ENCODE measurements around the gene ASS1.
A peak's percentile ranks its signal among the peaks of the same experiment; 100 is the strongest.

Gene ASS1

DNA sequence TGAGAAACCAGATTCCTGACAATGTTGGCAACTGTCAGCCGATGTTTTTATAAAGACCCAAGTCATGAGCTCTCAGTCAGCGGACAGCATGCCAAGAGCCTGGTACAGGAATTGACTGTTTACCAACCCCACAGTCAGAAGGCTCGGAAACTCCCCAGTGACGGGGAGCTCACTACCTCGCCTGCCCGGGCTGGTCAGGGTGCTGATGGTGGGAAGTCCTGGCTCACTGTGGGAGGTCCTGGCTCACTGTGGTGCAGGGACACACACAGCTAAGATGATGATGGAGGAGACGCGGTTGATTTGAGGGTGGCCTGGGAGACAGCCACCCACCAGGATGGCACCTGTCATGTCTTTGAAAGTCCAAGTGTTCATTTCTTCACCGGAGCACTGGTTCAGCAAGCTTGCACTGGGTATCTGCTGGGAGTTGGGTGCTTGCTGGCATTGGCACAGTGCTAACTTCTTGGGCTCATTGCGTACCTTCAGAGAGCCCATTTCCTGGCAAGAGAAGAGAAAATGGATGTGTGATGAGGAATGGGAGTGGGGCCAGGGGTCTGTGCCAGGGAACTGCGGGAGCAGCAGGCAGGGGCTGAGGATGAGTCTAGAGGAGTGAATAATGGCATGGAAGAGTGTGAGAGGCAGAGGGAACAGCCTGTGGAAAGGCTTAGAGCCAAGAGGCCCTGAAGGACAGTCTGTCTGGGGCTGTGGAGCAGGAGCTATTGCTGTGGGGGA lies 15.3 kb downstream of the ASS1 start:
- H3K23ac ChIP-seq (ENCODE audit: low read length in 2 of 2) = no peak overlapping the region
- H2BK5ac ChIP-seq (ENCODE audit: low read depth, low read length, poor library complexity, severe bottlenecking) = no peak overlapping the region
- no peak overlapping the region for H3K4me2 ChIP-seq (ENCODE audit: low read length, poor library complexity, severe bottlenecking)
- no peak overlapping the region for H4K8ac ChIP-seq (ENCODE audit: low read length)
- H3K14ac ChIP-seq (ENCODE audit: low read length in 2 of 2) = no peak overlapping the region
- no peak overlapping the region for H2BK12ac ChIP-seq (ENCODE audit: low read length in 2 of 2)
- no peak overlapping the region for H3K4me3 ChIP-seq (ENCODE audit: insufficient read depth in 1 of 2, low read depth in 1 of 2, low read length in 2 of 2)
- 83% methylated on average over 11 of the region's 11 CpGs for WGBS
- H3K4ac ChIP-seq (ENCODE audit: low read depth in 1 of 2, low read length in 2 of 2) = no peak overlapping the region
- H3K27me3 ChIP-seq (ENCODE audit: control insufficient read depth in 1 of 2, insufficient read depth in 1 of 2, low read length in 2 of 2) = no peaks in the 10 kb centered on the region
- H3K18ac ChIP-seq (ENCODE audit: low read depth in 1 of 2, low read length in 2 of 2) = no peak overlapping the region
- H2AFZ ChIP-seq (ENCODE audit: low read depth, low read length) = no peak overlapping the region
- H4K91ac ChIP-seq (ENCODE audit: low read length) = no peak overlapping the region
- H2BK15ac ChIP-seq (ENCODE audit: low read depth, poor library complexity, severe bottlenecking) = no peak overlapping the region
- H3K9ac ChIP-seq (ENCODE audit: low read length) = no peak overlapping the region
- H2AK5ac ChIP-seq (ENCODE audit: low read length, severe bottlenecking) = no peak overlapping the region
- no peaks in the 10 kb centered on the region for H3K4me1 ChIP-seq (ENCODE audit: control insufficient read depth, insufficient read depth, low read depth, low read length)
- no peak overlapping the region for H2BK120ac ChIP-seq (ENCODE audit: low read depth, low read length)
- no peak for DNase-seq
- H3K36me3 ChIP-seq (ENCODE audit: control insufficient read depth in 1 of 2, insufficient read depth in 2 of 2, low read depth in 1 of 2, low read length in 2 of 2) = peaks cover 52 to 74% of the 10 kb centered on the region in 2 experiments
- H3K79me1 ChIP-seq (replicated peaks; ENCODE audit: low read length, poor library complexity, severe bottlenecking) = peaks cover 2% of the 10 kb centered on the region
- no peak overlapping the region for H3K27ac ChIP-seq (ENCODE audit: low read length, poor library complexity, severe bottlenecking)
- no peaks in the 10 kb centered on the region for H3K9me3 ChIP-seq (ENCODE audit: control insufficient read depth, low read length)

DNA sequence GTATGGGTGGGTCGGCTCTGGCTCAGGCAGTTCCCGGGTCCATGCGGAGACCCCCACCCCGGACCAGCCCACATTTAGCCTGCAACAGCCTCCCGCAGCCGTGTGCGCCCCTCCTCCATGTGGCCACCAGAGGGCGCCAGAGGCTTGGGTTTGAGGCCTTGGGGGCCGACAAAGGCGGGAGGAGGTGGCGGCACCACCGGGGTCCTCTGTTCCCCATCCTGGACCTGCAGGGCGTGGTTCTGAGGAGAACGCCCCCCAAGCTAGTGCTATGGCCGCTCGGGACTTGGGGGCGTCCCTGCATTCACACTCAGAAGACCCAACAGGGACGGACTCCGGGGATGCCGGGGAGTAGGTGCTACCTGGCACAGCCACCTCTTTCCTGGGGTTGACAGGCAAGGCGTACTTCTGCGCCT lies 16.5 kb downstream of the ASS1 start:
- H4K91ac ChIP-seq (ENCODE audit: low read length) = no peak overlapping the region
- no peak overlapping the region for H3K4ac ChIP-seq (ENCODE audit: low read depth in 1 of 2, low read length in 2 of 2)
- DNase-seq = peak; percentile 32
- no peak overlapping the region for H2AFZ ChIP-seq (ENCODE audit: low read depth, low read length)
- H3K27ac ChIP-seq (ENCODE audit: low read length, poor library complexity, severe bottlenecking) = no peak overlapping the region
- H2AK5ac ChIP-seq (ENCODE audit: low read length, severe bottlenecking) = no peak overlapping the region
- no peak overlapping the region for H2BK15ac ChIP-seq (ENCODE audit: low read depth, poor library complexity, severe bottlenecking)
- no peak overlapping the region for H3K9ac ChIP-seq (ENCODE audit: low read length)
- no peak overlapping the region for H3K14ac ChIP-seq (ENCODE audit: low read length in 2 of 2)
- H4K8ac ChIP-seq (ENCODE audit: low read length) = no peak overlapping the region
- WGBS = 22% methylated on average over 16 of the region's 22 CpGs
- H2BK5ac ChIP-seq (ENCODE audit: low read depth, low read length, poor library complexity, severe bottlenecking) = no peak overlapping the region
- no peaks in the 10 kb centered on the region for H3K27me3 ChIP-seq (ENCODE audit: control insufficient read depth in 1 of 2, insufficient read depth in 1 of 2, low read length in 2 of 2)
- no peaks in the 10 kb centered on the region for H3K9me3 ChIP-seq (ENCODE audit: control insufficient read depth, low read length)
- H3K23ac ChIP-seq (ENCODE audit: low read length in 2 of 2) = no peak overlapping the region
- no peak overlapping the region for H3K4me3 ChIP-seq (ENCODE audit: insufficient read depth in 1 of 2, low read depth in 1 of 2, low read length in 2 of 2)
- no peaks in the 10 kb centered on the region for H3K4me1 ChIP-seq (ENCODE audit: control insufficient read depth, insufficient read depth, low read depth, low read length)
- H3K18ac ChIP-seq (ENCODE audit: low read depth in 1 of 2, low read length in 2 of 2) = no peak overlapping the region
- peaks cover 55 to 78% of the 10 kb centered on the region in 2 experiments for H3K36me3 ChIP-seq (ENCODE audit: control insufficient read depth in 1 of 2, insufficient read depth in 2 of 2, low read depth in 1 of 2, low read length in 2 of 2)
- H3K4me2 ChIP-seq (ENCODE audit: low read length, poor library complexity, severe bottlenecking) = no peak overlapping the region
- H2BK120ac ChIP-seq (ENCODE audit: low read depth, low read length) = no peak overlapping the region
- H2BK12ac ChIP-seq (ENCODE audit: low read length in 2 of 2) = no peak overlapping the region
- peaks cover 2% of the 10 kb centered on the region for H3K79me1 ChIP-seq (replicated peaks; ENCODE audit: low read length, poor library complexity, severe bottlenecking)

DNA sequence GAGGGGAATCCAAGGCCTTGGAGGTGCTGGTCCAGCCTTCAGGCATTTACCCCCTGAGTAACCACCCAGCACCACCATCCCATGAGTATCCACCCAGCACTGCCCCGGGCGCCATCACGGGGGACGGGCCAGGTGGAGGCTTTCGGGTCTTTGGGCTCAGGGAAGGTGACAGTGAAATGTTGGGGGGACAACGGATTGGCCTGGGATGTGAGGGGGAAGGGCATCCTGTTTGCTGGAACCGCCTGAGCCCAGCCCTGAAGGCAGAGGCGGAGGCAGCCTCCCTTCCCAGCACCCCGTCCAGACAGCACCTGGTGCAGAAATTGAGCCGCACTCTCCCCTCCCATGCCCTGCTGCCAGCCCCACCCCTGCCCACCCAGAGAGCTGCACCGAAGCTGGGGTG lies 17.0 kb downstream of the ASS1 start:
- H2BK12ac ChIP-seq (ENCODE audit: low read length in 2 of 2) = no peak overlapping the region
- H3K9me3 ChIP-seq (ENCODE audit: control insufficient read depth, low read length) = no peaks in the 10 kb centered on the region
- no peak overlapping the region for H3K4ac ChIP-seq (ENCODE audit: low read depth in 1 of 2, low read length in 2 of 2)
- no peak overlapping the region for H2BK15ac ChIP-seq (ENCODE audit: low read depth, poor library complexity, severe bottlenecking)
- H3K4me3 ChIP-seq (ENCODE audit: insufficient read depth in 1 of 2, low read depth in 1 of 2, low read length in 2 of 2) = no peak overlapping the region
- H4K91ac ChIP-seq (ENCODE audit: low read length) = no peak overlapping the region
- H3K9ac ChIP-seq (ENCODE audit: low read length) = no peak overlapping the region
- no peak overlapping the region for H2BK120ac ChIP-seq (ENCODE audit: low read depth, low read length)
- DNase-seq = no peak
- H3K4me1 ChIP-seq (ENCODE audit: control insufficient read depth, insufficient read depth, low read depth, low read length) = no peaks in the 10 kb centered on the region
- H3K4me2 ChIP-seq (ENCODE audit: low read length, poor library complexity, severe bottlenecking) = no peak overlapping the region
- no peaks in the 10 kb centered on the region for H3K27me3 ChIP-seq (ENCODE audit: control insufficient read depth in 1 of 2, insufficient read depth in 1 of 2, low read length in 2 of 2)
- H3K18ac ChIP-seq (ENCODE audit: low read depth in 1 of 2, low read length in 2 of 2) = no peak overlapping the region
- H3K79me1 ChIP-seq (replicated peaks; ENCODE audit: low read length, poor library complexity, severe bottlenecking) = peaks cover 2% of the 10 kb centered on the region
- no peak overlapping the region for H2AK5ac ChIP-seq (ENCODE audit: low read length, severe bottlenecking)
- no peak overlapping the region for H3K27ac ChIP-seq (ENCODE audit: low read length, poor library complexity, severe bottlenecking)
- no peak overlapping the region for H2AFZ ChIP-seq (ENCODE audit: low read depth, low read length)
- H2BK5ac ChIP-seq (ENCODE audit: low read depth, low read length, poor library complexity, severe bottlenecking) = no peak overlapping the region
- H4K8ac ChIP-seq (ENCODE audit: low read length) = no peak overlapping the region
- H3K23ac ChIP-seq (ENCODE audit: low read length in 2 of 2) = no peak overlapping the region
- peaks cover 60 to 83% of the 10 kb centered on the region in 2 experiments for H3K36me3 ChIP-seq (ENCODE audit: control insufficient read depth in 1 of 2, insufficient read depth in 2 of 2, low read depth in 1 of 2, low read length in 2 of 2)
- 94% methylated on average over 3 of the region's 11 CpGs for WGBS
- H3K14ac ChIP-seq (ENCODE audit: low read length in 2 of 2) = no peak overlapping the region

DNA sequence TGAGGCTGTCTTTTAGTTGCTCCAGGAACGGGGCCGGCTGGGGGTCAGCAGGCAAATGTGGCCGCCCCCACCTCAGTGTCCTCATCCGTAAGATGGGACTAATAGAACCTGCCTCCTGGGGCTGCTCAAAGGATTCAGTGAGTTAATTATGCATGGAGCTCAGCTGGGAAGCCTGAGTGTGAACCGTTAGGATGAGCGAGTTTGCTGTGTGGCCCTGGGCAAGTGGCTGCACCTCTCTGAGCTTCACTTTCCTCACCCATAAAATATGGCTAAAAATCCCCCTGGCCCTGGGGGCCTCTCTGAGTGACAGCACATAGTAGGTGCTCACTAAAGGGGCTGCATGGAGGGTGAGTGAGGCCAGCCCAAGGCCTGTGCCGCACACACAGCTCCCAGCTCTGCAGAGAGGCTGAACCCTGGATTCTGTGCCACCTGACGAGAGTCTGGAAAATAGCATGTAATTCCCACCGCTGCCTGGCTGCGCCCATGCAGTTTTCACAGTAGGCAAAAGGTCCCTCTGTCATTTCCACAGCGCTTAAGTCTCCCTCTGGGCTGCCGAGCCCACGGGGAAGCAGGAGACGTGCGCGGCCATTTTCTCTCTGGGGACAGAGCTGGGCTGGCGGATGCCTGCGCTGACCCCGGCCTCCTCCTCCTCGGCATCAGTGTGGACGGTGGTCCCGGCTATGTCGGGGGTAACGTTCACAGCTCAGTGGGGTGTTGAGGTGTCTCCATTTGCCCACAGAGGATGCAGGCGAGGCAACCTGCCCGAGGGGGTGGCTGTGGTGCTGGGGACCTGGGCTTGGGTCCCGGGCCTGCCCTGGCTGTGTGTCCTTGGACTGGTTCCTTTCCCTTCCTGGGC lies 18.2 kb downstream of the ASS1 start:
- Histone ChIP-seq H3K36me3 (ENCODE audit: control insufficient read depth in 1 of 2, insufficient read depth in 2 of 2, low read depth in 1 of 2, low read length in 2 of 2) (peaks cover 62 to 90% of the 10 kb centered on the region in 2 experiments), H3K79me1 (replicated peaks; ENCODE audit: low read length, poor library complexity, severe bottlenecking) (peaks cover 2% of the 10 kb centered on the region), H3K4ac (ENCODE audit: low read depth in 1 of 2, low read length in 2 of 2) (no peak overlapping the region), H2BK12ac (ENCODE audit: low read length in 2 of 2) (no peak overlapping the region), H3K18ac (ENCODE audit: low read depth in 1 of 2, low read length in 2 of 2) (no peak overlapping the region), H3K27me3 (ENCODE audit: control insufficient read depth in 1 of 2, insufficient read depth in 1 of 2, low read length in 2 of 2) (no peaks in the 10 kb centered on the region), H3K9me3 (ENCODE audit: control insufficient read depth, low read length) (no peaks in the 10 kb centered on the region), H3K9ac (ENCODE audit: low read length) (no peak overlapping the region), H3K14ac (ENCODE audit: low read length in 2 of 2) (no peak overlapping the region), H3K4me1 (ENCODE audit: control insufficient read depth, insufficient read depth, low read depth, low read length) (no peaks in the 10 kb centered on the region), H3K23ac (ENCODE audit: low read length in 2 of 2) (no peak overlapping the region), H4K8ac (ENCODE audit: low read length) (no peak overlapping the region), H4K91ac (ENCODE audit: low read length) (no peak overlapping the region), H2BK5ac (ENCODE audit: low read depth, low read length, poor library complexity, severe bottlenecking) (no peak overlapping the region), H3K4me3 (ENCODE audit: insufficient read depth in 1 of 2, low read depth in 1 of 2, low read length in 2 of 2) (no peak overlapping the region), H2BK120ac (ENCODE audit: low read depth, low read length) (no peak overlapping the region), H3K4me2 (ENCODE audit: low read length, poor library complexity, severe bottlenecking) (no peak overlapping the region), H3K27ac (ENCODE audit: low read length, poor library complexity, severe bottlenecking) (no peak overlapping the region), H2AFZ (ENCODE audit: low read depth, low read length) (no peak overlapping the region), H2BK15ac (ENCODE audit: low read depth, poor library complexity, severe bottlenecking) (no peak overlapping the region), H2AK5ac (ENCODE audit: low read length, severe bottlenecking) (no peak overlapping the region)
- WGBS = 92% methylated on average over 27 of the region's 27 CpGs
- DNase-seq = no peak
